SU-DHL-6 (cell line): ENCODE results near the gene TACO1.

Experiments used
- CTCF ChIP-seq: fragments of 200-600 bp; sonication (generic); IDR thresholded peaks from one replicate; pipeline ENCODE4 v1.5.1; 2017; ENCODE audit warnings: antibody characterized with exemption, mild to moderate bottlenecking, low read length, moderate library complexity; ENCODE audit not compliant: insufficient read depth, poor library complexity, severe bottlenecking
- EZH2phosphoT487 ChIP-seq: fragments of 200-600 bp; sonication (generic), shearing (Covaris generic); conservative IDR thresholded peaks from 2 replicates; pipeline ENCODE4 v1.6.1; 2018; ENCODE audit warnings: mild to moderate bottlenecking, antibody characterized with exemption, low read length, moderate library complexity, mixed read lengths

GRCh38 chr17:63644846-63645245 is 44.2 kb downstream of the TACO1 start:
- no peak for TF ChIP-seq CTCF
- no peak for TF ChIP-seq EZH2phosphoT487
